Pons (tissue), 1 donor: ENCODE data around the gene FHIT.

Source experiments
- DNase-seq: peaks from one replicate; pipeline ENCODE4 v3.0.0-alpha.2; 2016; ENCODE audit warnings: low spot score

The FHIT gene

GRCh38 chr3:60216462-60217075 is 1034.7 kb downstream of the FHIT start:
- DNase-seq, result no peak

GRCh38 chr3:60215946-60216345 is 1035.3 kb downstream of the FHIT start:
- DNase-seq, result no peak

GRCh38 chr3:60207905-60208304 is 1043.3 kb downstream of the FHIT start:
- no peak for DNase-seq

- no peak for DNase-seq
Observed at GRCh38 chr3:60206206-60206605, 1045.0 kb downstream of the FHIT start.

GRCh38 chr3:60202052-60202726 is 1049.1 kb downstream of the FHIT start:
- DNase-seq, result no peak

- DNase-seq, result no peak
Observed at GRCh38 chr3:60199306-60199705, 1051.9 kb downstream of the FHIT start.

GRCh38 chr3:60198179-60198720 is 1053.0 kb downstream of the FHIT start:
- DNase-seq, result no peak

GRCh38 chr3:60192297-60193114 is 1058.7 kb downstream of the FHIT start:
- DNase-seq, result no peak

GRCh38 chr3:60190073-60190472 is 1061.2 kb downstream of the FHIT start:
- DNase-seq, result no peak

- no peak for DNase-seq
Observed at GRCh38 chr3:60189304-60189703, 1061.9 kb downstream of the FHIT start.

GRCh38 chr3:60188803-60189202 is 1062.4 kb downstream of the FHIT start:
- no peak for DNase-seq

- DNase-seq, result no peak
Observed at GRCh38 chr3:60187343-60187742, 1063.9 kb downstream of the FHIT start.

- DNase-seq, result no peak
Observed at GRCh38 chr3:60186359-60186758, 1064.9 kb downstream of the FHIT start.

GRCh38 chr3:60185161-60185560 is 1066.1 kb downstream of the FHIT start:
- no peak for DNase-seq

GRCh38 chr3:60182697-60183096 is 1068.6 kb downstream of the FHIT start:
- DNase-seq, result no peak

- DNase-seq, result no peak
Observed at GRCh38 chr3:60178931-60179653, 1072.2 kb downstream of the FHIT start.

- no peak for DNase-seq
Observed at GRCh38 chr3:60177726-60178125, 1073.5 kb downstream of the FHIT start.

GRCh38 chr3:60176614-60177013 is 1074.6 kb downstream of the FHIT start:
- DNase-seq, result no peak

- DNase-seq, result no peak
Observed at GRCh38 chr3:60175680-60176079, 1075.6 kb downstream of the FHIT start.

GRCh38 chr3:60169755-60170154 is 1081.5 kb downstream of the FHIT start:
- DNase-seq, result no peak

GRCh38 chr3:60167186-60167585 is 1084.1 kb downstream of the FHIT start:
- DNase-seq, result no peak
